HG03045 (cell line): ENCODE data around the gene FAM200B.

Source experiments
- ATAC-seq: cut with Tn5 transposase; IDR thresholded peaks from one replicate; pipeline ENCODE4 v1.9.1; 2021; ENCODE audit warnings: mild to moderate bottlenecking, moderate library complexity; ENCODE audit not compliant: unreplicated experiment

FAM200B gene

GRCh38 chr4:15694431-15694830 lies 12.8 kb downstream of the FAM200B start:
- no peak for ATAC-seq

DNA sequence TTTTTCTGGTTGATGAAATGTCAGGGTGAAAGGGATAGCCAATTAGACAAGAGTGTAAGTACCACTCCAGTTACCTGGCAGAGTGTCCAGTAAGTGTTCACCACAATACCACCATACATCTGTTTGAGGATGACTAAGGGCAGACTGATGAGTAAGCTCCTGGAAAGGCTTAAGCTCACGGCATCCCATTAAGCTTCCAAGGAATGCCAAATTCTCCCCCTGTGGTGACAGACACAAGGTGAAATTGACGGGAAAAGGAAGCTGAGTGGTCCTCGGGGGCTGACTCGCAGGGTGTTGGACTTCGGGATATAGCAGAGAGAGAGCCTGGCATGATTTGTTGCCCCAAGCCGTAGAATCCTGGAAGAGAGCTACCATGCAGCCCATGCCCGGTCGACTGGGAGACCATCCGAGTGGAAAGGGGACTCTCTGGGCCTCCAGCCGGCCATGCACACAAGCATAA lies 13.6 kb downstream of the FAM200B start:
- ATAC-seq = no peak

DNA sequence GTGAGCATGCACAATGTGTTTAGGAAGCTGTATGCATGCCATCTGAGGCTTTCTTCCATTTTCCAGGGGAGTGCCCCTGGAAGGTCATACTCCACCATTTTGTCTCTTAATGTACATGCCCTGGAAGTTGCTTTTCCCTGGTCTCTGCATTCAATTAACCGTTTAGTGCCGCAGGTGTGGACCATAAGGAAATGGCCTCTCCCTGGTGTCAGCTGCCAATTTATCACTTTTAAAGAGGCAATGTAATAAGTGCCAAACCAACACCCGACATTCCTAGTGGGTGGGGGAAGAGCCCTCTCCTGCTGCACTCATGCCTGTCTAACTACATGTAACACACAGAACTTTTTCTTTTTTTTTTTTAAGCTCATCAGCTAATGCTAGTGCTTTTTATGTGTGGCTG lies 14.1 kb downstream of the FAM200B start:
- no peak for ATAC-seq

DNA sequence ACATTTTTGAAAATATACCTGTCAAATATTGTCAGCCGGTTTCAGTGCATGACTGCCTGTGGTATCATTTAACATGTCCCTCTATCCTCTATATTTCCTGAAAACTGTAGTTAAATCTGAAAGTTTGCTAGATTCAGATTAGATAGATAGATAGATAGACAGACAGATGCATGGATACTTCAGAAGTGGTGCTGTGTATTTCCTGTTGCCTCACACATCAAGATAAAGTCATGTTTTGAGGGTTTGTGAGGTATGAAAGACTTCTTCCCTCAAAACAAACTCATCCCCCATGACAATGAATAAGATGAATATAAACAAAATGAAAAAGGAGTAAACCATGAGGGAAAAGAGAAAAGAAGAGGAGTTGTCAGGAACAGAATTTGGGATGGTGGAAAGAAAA lies 15.2 kb downstream of the FAM200B start:
- no peak for ATAC-seq

GRCh38 chr4:15702941-15703403 lies 21.3 kb downstream of the FAM200B start, which contains the start of gene BST1:
Gene BST1, plus strand, starts transcription at chr4:15703065. Its CDS starts 80 bp downstream, at chr4:15703145.
- peak; percentile 63 for ATAC-seq

GRCh38 chr4:15703439-15703838 lies 21.8 kb downstream of the FAM200B start:
- ATAC-seq = no peak

GRCh38 chr4:15704129-15704528 lies 22.5 kb downstream of the FAM200B start:
- ATAC-seq = no peak

- ATAC-seq = no peak
Observed at GRCh38 chr4:15706646-15707362, 25.2 kb downstream of the FAM200B start.

GRCh38 chr4:15707363-15707715 lies 25.7 kb downstream of the FAM200B start:
- ATAC-seq = no peak

- no peak for ATAC-seq
Observed at GRCh38 chr4:15711762-15712161, 30.1 kb downstream of the FAM200B start.

- ATAC-seq = no peak
Observed at GRCh38 chr4:15712214-15712613, 30.6 kb downstream of the FAM200B start.

- ATAC-seq = no peak
Observed at GRCh38 chr4:15714141-15714540, 32.5 kb downstream of the FAM200B start.

GRCh38 chr4:15714646-15715435 lies 33.2 kb downstream of the FAM200B start:
- ATAC-seq = no peak

DNA sequence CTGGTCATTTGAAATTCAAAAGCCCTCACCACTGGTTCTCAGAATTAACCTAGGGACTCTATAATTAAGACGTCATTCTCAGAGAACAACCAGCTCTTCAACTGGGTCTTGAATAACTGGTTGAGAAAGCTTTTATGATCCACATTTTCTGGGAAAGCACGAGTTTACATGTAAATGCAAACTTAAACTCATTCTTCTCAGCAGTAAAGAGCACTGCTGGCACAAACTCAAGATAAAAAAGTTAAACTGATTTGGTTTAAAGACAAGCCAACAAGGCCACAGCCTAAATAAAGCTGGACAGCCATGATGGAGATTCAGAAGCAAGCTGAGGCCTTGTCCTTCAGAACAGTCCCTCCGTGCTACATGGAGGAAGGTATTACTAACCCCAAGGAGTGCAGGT lies 34.5 kb downstream of the FAM200B start:
- no peak for ATAC-seq

- ATAC-seq = no peak
Observed at GRCh38 chr4:15717086-15717485, 35.5 kb downstream of the FAM200B start.

DNA sequence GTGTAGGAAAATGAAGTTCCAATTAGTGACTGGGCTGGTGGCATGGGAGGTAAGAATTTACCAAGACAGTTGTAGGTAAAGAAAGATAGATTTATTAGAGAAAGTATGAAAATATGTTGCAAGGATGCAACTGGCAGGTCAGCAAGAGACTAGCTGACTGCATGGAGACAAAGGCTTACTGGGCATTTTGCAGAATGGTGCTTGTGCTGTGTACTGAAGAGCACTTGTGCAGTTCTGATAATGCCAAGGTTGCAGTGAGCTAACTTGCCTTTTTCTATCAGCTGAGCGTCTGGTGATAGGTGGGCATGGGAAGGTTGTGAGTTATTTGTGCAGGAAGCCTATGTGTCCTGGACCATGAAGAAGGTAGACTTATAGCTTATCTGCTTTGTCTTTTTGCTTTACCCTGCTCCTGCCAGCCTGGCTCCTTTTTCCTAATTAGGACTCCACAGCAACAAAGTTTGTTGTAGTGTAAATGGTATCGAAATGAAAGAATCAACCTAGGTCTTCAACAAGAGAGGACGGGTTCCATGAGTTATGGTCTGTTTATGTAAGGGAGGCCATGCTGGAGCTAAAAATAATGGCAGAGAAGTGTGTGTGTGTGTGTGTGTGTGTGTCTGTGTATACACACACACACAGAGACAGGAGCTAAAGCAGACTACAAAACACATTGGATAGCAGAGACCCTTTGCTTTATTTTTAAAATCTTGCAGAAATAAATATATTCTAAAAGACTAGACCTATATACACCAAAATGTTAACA lies 36.2 kb downstream of the FAM200B start:
- ATAC-seq = no peak

GRCh38 chr4:15718465-15718864 lies 36.8 kb downstream of the FAM200B start:
- ATAC-seq = no peak

GRCh38 chr4:15718959-15719358 lies 37.3 kb downstream of the FAM200B start:
- no peak for ATAC-seq

GRCh38 chr4:15719506-15719905 lies 37.9 kb downstream of the FAM200B start:
- no peak for ATAC-seq

- no peak for ATAC-seq
Observed at GRCh38 chr4:15720851-15721250, 39.2 kb downstream of the FAM200B start.

GRCh38 chr4:15725608-15726007 lies 44.0 kb downstream of the FAM200B start:
- ATAC-seq = no peak
